HEK293 (cell line): Measurements from ENCODE around the gene CCDC38.
A peak's percentile ranks its signal among the peaks of the same experiment; 100 is the strongest.

Experiments
- CTCF ChIA-PET: fragments of 350-600 bp; formaldehyde crosslinking; extraction: SDS; loops from one replicate; lab custom pipeline; 2021; ENCODE audit warnings: antibody characterized with exemption; lab: Yijun Ruan, JAX
- POLR2A ChIA-PET: fragments of 300-600 bp; formaldehyde crosslinking; extraction: SDS; loops from one replicate; lab custom pipeline; 2020; ENCODE audit warnings: antibody characterized with exemption, inconsistent platforms; lab: Yijun Ruan, JAX
- H3K27ac ChIP-seq: fragments of 200-500 bp; sonication (Bioruptor generic); 2 replicates; pipeline ENCODE4 v1.5.1; 2014; ENCODE audit warnings: low read depth, low read length, control low read depth, inconsistent platforms; ENCODE audit errors: extremely low read depth
- H3K36me3 ChIP-seq, 2 experiments: fragments of 200-500 bp in 1 of 2; sonication (Bioruptor generic) in 1 of 2; 1 replicate in 1 of 2; 2 replicates in 1 of 2; pipeline ENCODE4 v1.5.1; 2014 to 2017; ENCODE audit warnings: inconsistent platforms in 2 of 2, low read length in 2 of 2; ENCODE audit not compliant: control insufficient read depth in 2 of 2, insufficient read depth in 1 of 2
- H3K4me1 ChIP-seq: fragments of 200-500 bp; sonication (Bioruptor generic); 2 replicates; pipeline ENCODE4 v1.5.1; 2014; ENCODE audit warnings: mild to moderate bottlenecking, low read length, inconsistent platforms; ENCODE audit not compliant: control insufficient read depth, insufficient read depth
- H3K4me3 ChIP-seq: 2 replicates; pipeline ENCODE4 v1.5.1; 2011; ENCODE audit warnings: low read depth, mild to moderate bottlenecking, control low read depth, low read length, moderate library complexity
- H3K9me3 ChIP-seq: fragments of 200-500 bp; sonication (Bioruptor generic); 2 replicates; pipeline ENCODE4 v1.5.1; 2014; ENCODE audit warnings: low read depth, low read length, inconsistent platforms; ENCODE audit not compliant: control insufficient read depth, insufficient read depth
- BCL11B ChIP-seq: fragments of 450-650 bp; formaldehyde crosslinking; IDR thresholded peaks from 2 replicates; pipeline ENCODE4 v1.5.1; 2016; ENCODE audit warnings: low read depth, missing biosample characterization, missing genetic modification characterization
- SALL2 ChIP-seq: fragments of 450-650 bp; formaldehyde crosslinking; IDR thresholded peaks from 2 replicates; pipeline ENCODE4 v1.5.0; 2017; ENCODE audit warnings: missing biosample characterization, mild to moderate bottlenecking, missing genetic modification characterization, borderline replicate concordance
- SP3 ChIP-seq: fragments of 450-650 bp; formaldehyde crosslinking; IDR thresholded peaks from 2 replicates; pipeline ENCODE4 v1.5.1; 2016; ENCODE audit warnings: missing biosample characterization, missing genetic modification characterization
- YY2 ChIP-seq: fragments of 450-650 bp; formaldehyde crosslinking; IDR thresholded peaks from 2 replicates; pipeline ENCODE4 v1.5.1; 2016; ENCODE audit warnings: missing biosample characterization, missing genetic modification characterization
- ZNF112 ChIP-seq: fragments of 450-650 bp; formaldehyde crosslinking; IDR thresholded peaks from 2 replicates; pipeline ENCODE4 v1.5.0; 2017; ENCODE audit warnings: missing biosample characterization, missing genetic modification characterization
- ZNF175 ChIP-seq: fragments of 450-650 bp; formaldehyde crosslinking; IDR thresholded peaks from 2 replicates; pipeline ENCODE4 v1.5.1; 2016; ENCODE audit warnings: missing biosample characterization, missing genetic modification characterization
- ZNF426 ChIP-seq: fragments of 450-650 bp; formaldehyde crosslinking; IDR thresholded peaks from 2 replicates; pipeline ENCODE4 v1.5.1; 2017; ENCODE audit warnings: missing biosample characterization, missing genetic modification characterization, mild to moderate bottlenecking, inconsistent platforms, moderate library complexity
- ZNF433 ChIP-seq: fragments of 450-650 bp; formaldehyde crosslinking; IDR thresholded peaks from 2 replicates; pipeline ENCODE4 v1.5.1; 2016; ENCODE audit warnings: missing biosample characterization, missing genetic modification characterization, low read depth
- ZNF544 ChIP-seq: fragments of 450-650 bp; formaldehyde crosslinking; IDR thresholded peaks from 2 replicates; pipeline ENCODE4 v1.5.0; 2017; ENCODE audit warnings: missing biosample characterization, missing genetic modification characterization
- ZNF610 ChIP-seq: fragments of 450-650 bp; formaldehyde crosslinking; IDR thresholded peaks from 2 replicates; pipeline ENCODE4 v1.5.1; 2016; ENCODE audit warnings: missing biosample characterization, missing genetic modification characterization, borderline replicate concordance
- ZNF623 ChIP-seq: fragments of 450-650 bp; formaldehyde crosslinking; IDR thresholded peaks from 2 replicates; pipeline ENCODE4 v1.5.1; 2016; ENCODE audit warnings: missing biosample characterization, missing genetic modification characterization
- ZSCAN30 ChIP-seq: fragments of 450-650 bp; IDR thresholded peaks from 2 replicates; pipeline ENCODE4 v1.5.1; 2018; ENCODE audit warnings: missing biosample characterization, mild to moderate bottlenecking, missing genetic modification characterization, moderate library complexity
- TF ChIP-seq, protein P1 (sequence below): fragments of 450-650 bp; formaldehyde crosslinking; IDR thresholded peaks from 2 replicates; pipeline ENCODE4 v1.5.1; 2016; ENCODE audit warnings: missing biosample characterization, missing genetic modification characterization
- TF ChIP-seq, protein P2 (sequence below): fragments of 450-650 bp; formaldehyde crosslinking; IDR thresholded peaks from 2 replicates; pipeline ENCODE4 v1.5.1; 2017; ENCODE audit warnings: missing biosample characterization, missing genetic modification characterization
- TF ChIP-seq, protein P3 (sequence below): fragments of 450-650 bp; formaldehyde crosslinking; IDR thresholded peaks from 2 replicates; pipeline ENCODE4 v1.5.1; 2016; ENCODE audit warnings: missing biosample characterization, missing genetic modification characterization
- TF ChIP-seq, protein P4 (sequence below): fragments of 450-650 bp; formaldehyde crosslinking; IDR thresholded peaks from 2 replicates; pipeline ENCODE4 v1.5.1; 2016; ENCODE audit warnings: missing biosample characterization, missing genetic modification characterization
- TF ChIP-seq, protein P5 (sequence below): fragments of 450-650 bp; formaldehyde crosslinking; IDR thresholded peaks from 2 replicates; pipeline ENCODE4 v1.5.1; 2017; ENCODE audit warnings: missing biosample characterization, missing genetic modification characterization
- TF ChIP-seq, protein P6 (sequence below): fragments of 450-650 bp; formaldehyde crosslinking; IDR thresholded peaks from 2 replicates; pipeline ENCODE4 v1.5.1; 2016; ENCODE audit warnings: missing biosample characterization, missing genetic modification characterization, low read depth

CCDC38 gene

DNA sequence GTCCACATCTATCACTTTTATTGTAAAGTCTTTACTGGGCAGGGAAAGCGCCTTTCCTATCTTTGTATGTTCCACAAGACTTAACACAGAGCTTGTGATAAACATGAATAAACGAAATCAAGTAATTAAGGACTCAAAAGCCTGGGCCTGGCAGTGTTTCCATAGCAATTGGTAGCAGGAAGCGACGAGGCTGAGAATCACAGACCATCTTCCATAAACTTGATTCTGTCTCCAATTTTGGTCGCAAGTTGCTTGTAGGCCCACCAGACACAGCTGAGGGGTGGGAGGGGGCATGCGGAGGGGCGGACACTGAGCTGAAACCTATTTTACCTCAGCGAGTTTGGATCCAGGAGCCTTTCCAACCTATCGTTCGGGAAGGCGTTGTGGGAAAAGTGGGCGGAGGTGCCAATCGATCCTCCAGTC is 302 bp downstream of the CCDC38 start:
- ChIA-PET POLR2A (interaction anchor here (0.8 to 1.0 kb wide), 2 partner anchors 16 to 468 kb away, joined by 3 read pairs; partner anchors contain the start of gene METAP2), CTCF (interaction anchor here (0.6 to 2.9 kb wide), 6 partner anchors 13 to 459 kb away, joined by 3 to 17 read pairs (median 4); no protein-coding TSS in a partner anchor)
- no peak for TF ChIP-seq ZSCAN30
- TF ChIP-seq SP3 (tag by site-specific recombination): peak; percentile 55
- H3K27ac ChIP-seq: peak overlapping the region; percentile 77
- H3K9me3 ChIP-seq: no peaks in the 10 kb centered on the region
- peak overlapping the region; percentile 66 for H3K4me3 ChIP-seq
- peaks cover 3% of the 10 kb centered on the region; the same call in 1 of the 2 replicates for H3K4me1 ChIP-seq
- no peaks in the 10 kb centered on the region for H3K36me3 ChIP-seq

DNA sequence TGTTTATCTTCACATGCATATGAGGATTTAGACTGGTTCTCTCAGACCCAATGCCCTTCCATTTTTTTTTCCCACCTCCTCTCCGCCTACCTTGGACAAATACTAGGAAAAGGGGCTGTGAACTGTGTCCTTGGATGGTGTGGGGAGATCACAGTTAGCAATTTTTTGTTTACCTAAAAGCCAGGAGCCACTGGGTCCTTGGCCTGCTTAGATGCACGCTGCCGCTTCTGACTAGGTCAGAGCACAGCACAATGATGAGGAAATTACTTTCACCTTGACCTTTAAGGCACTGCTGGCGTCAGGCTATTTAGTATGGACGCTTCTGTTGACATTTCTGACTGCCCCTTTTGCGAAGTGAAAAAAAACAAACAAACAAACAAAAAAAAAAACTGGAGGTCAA is 1.9 kb downstream of the CCDC38 start:
- ChIA-PET CTCF (interaction anchor here (0.5 to 2.2 kb wide), 7 partner anchors 23 to 1013 kb away, joined by 3 to 7 read pairs (median 5); no protein-coding TSS in a partner anchor), POLR2A (no interaction called here)
- no peaks in the 10 kb centered on the region for H3K36me3 ChIP-seq
- H3K4me3 ChIP-seq: no peak overlapping the region
- TF ChIP-seq ZSCAN30 (no peak), ZNF426 (tag by site-specific recombination) (no peak), BCL11B (tag by site-specific recombination) (no peak), YY2 (tag by site-specific recombination) (no peak), ZNF610 (no peak), ZNF175 (tag by site-specific recombination) (no peak), SALL2 (tag by site-specific recombination) (no peak), ZNF112 (tag by site-specific recombination) (no peak), ZNF544 (tag by site-specific recombination) (no peak), ZNF623 (tag by site-specific recombination) (no peak), ZNF433 (tag by site-specific recombination) (no peak)
- TF ChIP-seq, protein P1, sequence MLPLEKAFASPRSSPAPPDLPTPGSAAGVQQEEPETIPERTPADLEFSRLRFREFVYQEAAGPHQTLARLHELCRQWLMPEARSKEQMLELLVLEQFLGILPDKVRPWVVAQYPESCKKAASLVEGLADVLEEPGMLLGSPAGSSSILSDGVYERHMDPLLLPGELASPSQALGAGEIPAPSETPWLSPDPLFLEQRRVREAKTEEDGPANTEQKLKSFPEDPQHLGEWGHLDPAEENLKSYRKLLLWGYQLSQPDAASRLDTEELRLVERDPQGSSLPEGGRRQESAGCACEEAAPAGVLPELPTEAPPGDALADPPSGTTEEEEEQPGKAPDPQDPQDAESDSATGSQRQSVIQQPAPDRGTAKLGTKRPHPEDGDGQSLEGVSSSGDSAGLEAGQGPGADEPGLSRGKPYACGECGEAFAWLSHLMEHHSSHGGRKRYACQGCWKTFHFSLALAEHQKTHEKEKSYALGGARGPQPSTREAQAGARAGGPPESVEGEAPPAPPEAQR (tag by site-specific recombination): no peak
- TF ChIP-seq, protein P2, sequence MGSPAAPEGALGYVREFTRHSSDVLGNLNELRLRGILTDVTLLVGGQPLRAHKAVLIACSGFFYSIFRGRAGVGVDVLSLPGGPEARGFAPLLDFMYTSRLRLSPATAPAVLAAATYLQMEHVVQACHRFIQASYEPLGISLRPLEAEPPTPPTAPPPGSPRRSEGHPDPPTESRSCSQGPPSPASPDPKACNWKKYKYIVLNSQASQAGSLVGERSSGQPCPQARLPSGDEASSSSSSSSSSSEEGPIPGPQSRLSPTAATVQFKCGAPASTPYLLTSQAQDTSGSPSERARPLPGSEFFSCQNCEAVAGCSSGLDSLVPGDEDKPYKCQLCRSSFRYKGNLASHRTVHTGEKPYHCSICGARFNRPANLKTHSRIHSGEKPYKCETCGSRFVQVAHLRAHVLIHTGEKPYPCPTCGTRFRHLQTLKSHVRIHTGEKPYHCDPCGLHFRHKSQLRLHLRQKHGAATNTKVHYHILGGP: no peak
- TF ChIP-seq, protein P3, sequence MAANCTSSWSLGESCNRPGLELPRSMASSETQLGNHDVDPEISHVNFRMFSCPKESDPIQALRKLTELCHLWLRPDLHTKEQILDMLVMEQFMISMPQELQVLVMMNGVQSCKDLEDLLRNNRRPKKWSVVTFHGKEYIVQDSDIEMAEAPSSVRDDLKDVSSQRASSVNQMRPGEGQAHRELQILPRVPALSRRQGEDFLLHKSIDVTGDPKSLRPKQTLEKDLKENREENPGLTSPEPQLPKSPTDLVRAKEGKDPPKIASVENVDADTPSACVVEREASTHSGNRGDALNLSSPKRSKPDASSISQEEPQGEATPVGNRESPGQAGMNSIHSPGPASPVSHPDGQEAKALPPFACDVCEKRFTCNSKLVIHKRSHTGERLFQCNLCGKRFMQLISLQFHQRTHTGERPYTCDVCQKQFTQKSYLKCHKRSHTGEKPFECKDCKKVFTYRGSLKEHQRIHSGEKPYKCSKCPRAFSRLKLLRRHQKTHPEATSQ (tag by site-specific recombination): no peak
- TF ChIP-seq, protein P4, sequence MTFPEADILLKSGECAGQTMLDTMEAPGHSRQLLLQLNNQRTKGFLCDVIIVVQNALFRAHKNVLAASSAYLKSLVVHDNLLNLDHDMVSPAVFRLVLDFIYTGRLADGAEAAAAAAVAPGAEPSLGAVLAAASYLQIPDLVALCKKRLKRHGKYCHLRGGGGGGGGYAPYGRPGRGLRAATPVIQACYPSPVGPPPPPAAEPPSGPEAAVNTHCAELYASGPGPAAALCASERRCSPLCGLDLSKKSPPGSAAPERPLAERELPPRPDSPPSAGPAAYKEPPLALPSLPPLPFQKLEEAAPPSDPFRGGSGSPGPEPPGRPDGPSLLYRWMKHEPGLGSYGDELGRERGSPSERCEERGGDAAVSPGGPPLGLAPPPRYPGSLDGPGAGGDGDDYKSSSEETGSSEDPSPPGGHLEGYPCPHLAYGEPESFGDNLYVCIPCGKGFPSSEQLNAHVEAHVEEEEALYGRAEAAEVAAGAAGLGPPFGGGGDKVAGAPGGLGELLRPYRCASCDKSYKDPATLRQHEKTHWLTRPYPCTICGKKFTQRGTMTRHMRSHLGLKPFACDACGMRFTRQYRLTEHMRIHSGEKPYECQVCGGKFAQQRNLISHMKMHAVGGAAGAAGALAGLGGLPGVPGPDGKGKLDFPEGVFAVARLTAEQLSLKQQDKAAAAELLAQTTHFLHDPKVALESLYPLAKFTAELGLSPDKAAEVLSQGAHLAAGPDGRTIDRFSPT: no peak
- TF ChIP-seq, protein P5, sequence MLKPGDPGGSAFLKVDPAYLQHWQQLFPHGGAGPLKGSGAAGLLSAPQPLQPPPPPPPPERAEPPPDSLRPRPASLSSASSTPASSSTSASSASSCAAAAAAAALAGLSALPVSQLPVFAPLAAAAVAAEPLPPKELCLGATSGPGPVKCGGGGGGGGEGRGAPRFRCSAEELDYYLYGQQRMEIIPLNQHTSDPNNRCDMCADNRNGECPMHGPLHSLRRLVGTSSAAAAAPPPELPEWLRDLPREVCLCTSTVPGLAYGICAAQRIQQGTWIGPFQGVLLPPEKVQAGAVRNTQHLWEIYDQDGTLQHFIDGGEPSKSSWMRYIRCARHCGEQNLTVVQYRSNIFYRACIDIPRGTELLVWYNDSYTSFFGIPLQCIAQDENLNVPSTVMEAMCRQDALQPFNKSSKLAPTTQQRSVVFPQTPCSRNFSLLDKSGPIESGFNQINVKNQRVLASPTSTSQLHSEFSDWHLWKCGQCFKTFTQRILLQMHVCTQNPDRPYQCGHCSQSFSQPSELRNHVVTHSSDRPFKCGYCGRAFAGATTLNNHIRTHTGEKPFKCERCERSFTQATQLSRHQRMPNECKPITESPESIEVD (tag by site-specific recombination): no peak
- TF ChIP-seq, protein P6, sequence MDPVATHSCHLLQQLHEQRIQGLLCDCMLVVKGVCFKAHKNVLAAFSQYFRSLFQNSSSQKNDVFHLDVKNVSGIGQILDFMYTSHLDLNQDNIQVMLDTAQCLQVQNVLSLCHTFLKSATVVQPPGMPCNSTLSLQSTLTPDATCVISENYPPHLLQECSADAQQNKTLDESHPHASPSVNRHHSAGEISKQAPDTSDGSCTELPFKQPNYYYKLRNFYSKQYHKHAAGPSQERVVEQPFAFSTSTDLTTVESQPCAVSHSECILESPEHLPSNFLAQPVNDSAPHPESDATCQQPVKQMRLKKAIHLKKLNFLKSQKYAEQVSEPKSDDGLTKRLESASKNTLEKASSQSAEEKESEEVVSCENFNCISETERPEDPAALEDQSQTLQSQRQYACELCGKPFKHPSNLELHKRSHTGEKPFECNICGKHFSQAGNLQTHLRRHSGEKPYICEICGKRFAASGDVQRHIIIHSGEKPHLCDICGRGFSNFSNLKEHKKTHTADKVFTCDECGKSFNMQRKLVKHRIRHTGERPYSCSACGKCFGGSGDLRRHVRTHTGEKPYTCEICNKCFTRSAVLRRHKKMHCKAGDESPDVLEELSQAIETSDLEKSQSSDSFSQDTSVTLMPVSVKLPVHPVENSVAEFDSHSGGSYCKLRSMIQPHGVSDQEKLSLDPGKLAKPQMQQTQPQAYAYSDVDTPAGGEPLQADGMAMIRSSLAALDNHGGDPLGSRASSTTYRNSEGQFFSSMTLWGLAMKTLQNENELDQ (tag by site-specific recombination): no peak
- H3K4me1 ChIP-seq: peaks cover 3% of the 10 kb centered on the region; the same call in 1 of the 2 replicates
- no peaks in the 10 kb centered on the region for H3K9me3 ChIP-seq
- H3K27ac ChIP-seq: no peak overlapping the region
